ENCODE results near the gene CPLANE2.
"Not testable (repeated sequence)": the region's sequence is repeated elsewhere in the genome, so short reads cannot be mapped to it uniquely, and the experiment has no call there.

The CPLANE2 gene

GRCh38 chr1:16248603-16249516, 11.9 kb upstream of the CPLANE2 start:
- DNase-seq (ENCODE audit: low read depth), result peak; percentile 66

GRCh38 chr1:16248007-16248436, 11.0 kb upstream of the CPLANE2 start:
- no peak for DNase-seq (ENCODE audit: low read depth)

- no peak for DNase-seq (ENCODE audit: low read depth)
Observed at GRCh38 chr1:16247441-16247840, 10.5 kb upstream of the CPLANE2 start.

- DNase-seq (ENCODE audit: low read depth), result no peak
Observed at GRCh38 chr1:16246961-16247360, 10.0 kb upstream of the CPLANE2 start.

- not testable (repeated sequence) for DNase-seq (ENCODE audit: low read depth)
Observed at GRCh38 chr1:16246239-16246638, 9.3 kb upstream of the CPLANE2 start.

- no peak for DNase-seq (ENCODE audit: low read depth)
Observed at GRCh38 chr1:16245476-16246196, 8.7 kb upstream of the CPLANE2 start.

- no peak for DNase-seq (ENCODE audit: low read depth)
Observed at GRCh38 chr1:16244650-16245285, 7.8 kb upstream of the CPLANE2 start.

GRCh38 chr1:16243936-16244649, 7.1 kb upstream of the CPLANE2 start:
- DNase-seq (ENCODE audit: low read depth), result no peak

- no peak for DNase-seq (ENCODE audit: low read depth)
Observed at GRCh38 chr1:16243215-16243610, 6.2 kb upstream of the CPLANE2 start.

GRCh38 chr1:16242556-16243214, 5.7 kb upstream of the CPLANE2 start:
- no peak for DNase-seq (ENCODE audit: low read depth)

GRCh38 chr1:16241221-16241708, 4.3 kb upstream of the CPLANE2 start:
- DNase-seq (ENCODE audit: low read depth), result no peak

GRCh38 chr1:16239972-16240491, 3.0 kb upstream of the CPLANE2 start:
- DNase-seq (ENCODE audit: low read depth), result no peak

GRCh38 chr1:16237343-16237830, 404 bp upstream of the CPLANE2 start:
- DNase-seq (ENCODE audit: low read depth), result no peak

GRCh38 chr1:16235944-16236510, 956 bp downstream of the CPLANE2 start:
- no peak for DNase-seq (ENCODE audit: low read depth)

- no peak for DNase-seq (ENCODE audit: low read depth)
Observed at GRCh38 chr1:16235347-16235746, 1.6 kb downstream of the CPLANE2 start.

GRCh38 chr1:16233431-16233830, 3.6 kb downstream of the CPLANE2 start:
- no peak for DNase-seq (ENCODE audit: low read depth)

GRCh38 chr1:16232316-16232710, 4.7 kb downstream of the CPLANE2 start:
- no peak for DNase-seq (ENCODE audit: low read depth)

- no peak for DNase-seq (ENCODE audit: low read depth)
Observed at GRCh38 chr1:16231331-16232315, 5.4 kb downstream of the CPLANE2 start.

GRCh38 chr1:16230744-16231143, 6.2 kb downstream of the CPLANE2 start:
- DNase-seq (ENCODE audit: low read depth), result no peak

Data from HS-27A (cell line).